Activated T-cell treated with anti-CD3 and anti-CD28 coated beads, Interleukin-2, amount 50 U/mL, for 1 hour (primary cell): ENCODE data around the gene ITPR3.

Experiments used
- DNase-seq: peaks from one replicate; pipeline ENCODE4 v3.0.0-alpha.2; 2020

Gene ITPR3

DNA sequence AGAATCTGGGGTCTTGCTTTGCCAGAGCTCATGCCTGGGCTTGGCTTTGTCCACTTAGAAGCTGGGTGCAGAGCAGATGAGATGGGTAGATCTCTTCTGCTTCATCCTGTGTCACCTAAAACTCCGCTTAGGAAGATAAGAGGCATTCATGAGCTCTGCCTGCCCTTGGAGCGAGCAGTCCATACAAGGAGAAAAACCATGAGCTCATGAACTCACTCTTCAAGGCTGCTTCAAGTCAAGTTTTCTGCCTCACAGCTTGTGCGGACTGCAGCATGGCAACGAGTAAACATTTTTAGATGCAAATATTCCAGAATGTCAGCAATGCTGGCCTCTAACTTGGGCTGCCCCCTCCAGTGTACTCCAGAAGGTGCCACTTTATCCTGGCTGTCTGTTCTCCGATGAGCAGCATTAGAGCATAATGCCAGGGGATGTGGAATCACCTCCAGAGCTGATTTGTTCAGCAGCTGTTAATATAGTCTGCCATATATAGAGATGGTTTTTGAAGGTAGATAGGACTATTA lies 101.0 kb downstream of the ITPR3 start:
- DNase-seq = no peak

DNA sequence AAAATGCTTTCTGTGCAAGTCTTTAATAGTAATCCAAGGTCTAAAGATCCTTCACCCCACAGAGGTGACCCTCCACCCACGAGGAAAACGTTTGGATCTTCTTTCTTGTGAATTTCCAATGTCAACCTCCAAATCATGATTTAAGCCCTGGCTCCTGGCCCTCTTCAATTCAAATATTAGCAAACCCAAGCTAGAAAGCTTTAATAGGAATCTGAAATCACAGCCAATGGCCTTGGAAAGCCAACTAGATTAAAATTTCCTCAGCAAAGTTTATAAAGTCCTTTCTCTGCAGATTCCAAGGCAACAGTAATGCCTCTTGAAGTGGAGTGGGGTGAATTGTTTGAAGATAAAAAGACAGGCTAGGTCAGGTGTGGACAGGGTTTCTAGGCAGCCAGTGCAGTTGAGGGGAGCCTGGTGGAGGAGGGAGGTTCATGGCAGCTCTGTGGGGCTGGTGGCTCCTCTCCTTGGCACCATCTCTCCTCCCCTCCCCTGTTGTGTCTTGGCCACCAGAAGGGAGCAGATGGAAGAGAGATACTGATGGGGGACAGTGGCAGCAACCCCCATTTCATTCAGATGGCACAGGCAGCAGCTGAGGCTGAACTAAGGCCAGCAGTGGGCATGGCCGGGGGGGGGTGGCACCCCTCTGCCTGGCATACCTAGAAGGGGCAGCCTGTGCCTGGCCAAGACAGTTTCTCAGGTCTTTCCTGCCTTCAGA lies 102.4 kb downstream of the ITPR3 start:
- DNase-seq = no peak

DNA sequence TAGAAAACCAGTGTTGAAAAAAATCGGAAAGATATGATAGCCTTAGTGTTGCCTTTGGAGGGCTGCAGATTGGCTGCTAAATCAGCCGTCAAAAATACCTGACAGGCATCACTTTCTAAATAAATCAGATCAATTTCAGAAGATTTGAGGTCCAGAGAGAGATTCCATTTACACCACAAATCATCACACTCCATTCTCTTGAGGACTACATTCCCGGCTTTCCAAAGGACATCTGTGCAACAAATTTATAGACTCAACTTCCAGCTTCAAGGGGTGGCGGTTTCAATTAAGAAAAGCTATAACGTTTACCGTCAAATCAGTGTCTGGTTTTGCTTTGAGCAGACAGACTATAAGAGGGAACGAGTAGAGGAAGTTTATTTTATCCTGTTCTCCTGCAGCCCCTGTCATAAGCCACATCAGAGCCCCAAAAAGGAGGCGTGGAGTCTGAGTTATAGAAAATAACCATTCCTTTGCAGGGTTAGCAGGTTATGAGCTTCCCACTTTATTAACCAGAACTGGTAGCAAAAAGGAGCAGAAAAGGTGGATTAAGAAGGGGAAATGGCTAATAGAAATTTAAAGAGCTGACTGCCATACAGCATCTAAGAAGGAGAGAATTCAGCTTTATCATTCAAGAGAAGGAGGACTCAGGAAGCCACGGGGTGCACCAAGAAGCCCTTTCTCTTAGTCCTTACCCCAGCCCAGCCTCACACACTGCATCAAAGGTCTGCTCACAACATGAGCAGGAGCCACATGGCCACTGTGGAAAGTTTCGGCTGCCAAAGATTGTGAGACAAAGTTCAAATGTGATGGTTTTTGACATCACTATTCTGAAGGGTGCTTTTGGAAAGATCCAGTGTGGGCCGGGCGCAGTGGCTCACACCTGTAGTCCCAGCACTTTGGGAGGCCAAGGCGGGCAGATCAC lies 103.2 kb downstream of the ITPR3 start:
- DNase-seq = no peak

DNA sequence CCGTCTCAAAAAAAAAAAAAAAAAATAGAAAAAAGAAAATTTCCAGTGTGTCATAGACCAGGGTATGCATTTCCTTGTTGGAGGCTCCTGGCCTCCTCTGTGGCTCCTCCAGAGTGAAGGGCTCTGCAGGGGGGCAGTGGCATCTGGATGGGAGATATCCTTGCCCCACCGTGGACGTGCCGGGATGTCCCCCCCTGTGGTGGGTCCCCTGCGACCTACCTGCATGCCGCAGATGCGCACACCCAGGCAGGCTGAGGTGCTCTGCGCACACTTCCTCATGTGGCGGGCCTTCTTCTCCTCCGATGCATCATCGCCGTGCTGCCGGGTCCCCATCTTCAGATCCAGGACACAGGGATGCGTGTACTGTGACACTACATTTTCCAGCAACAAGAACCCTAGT lies 104.1 kb downstream of the ITPR3 start:
- DNase-seq = no peak

DNA sequence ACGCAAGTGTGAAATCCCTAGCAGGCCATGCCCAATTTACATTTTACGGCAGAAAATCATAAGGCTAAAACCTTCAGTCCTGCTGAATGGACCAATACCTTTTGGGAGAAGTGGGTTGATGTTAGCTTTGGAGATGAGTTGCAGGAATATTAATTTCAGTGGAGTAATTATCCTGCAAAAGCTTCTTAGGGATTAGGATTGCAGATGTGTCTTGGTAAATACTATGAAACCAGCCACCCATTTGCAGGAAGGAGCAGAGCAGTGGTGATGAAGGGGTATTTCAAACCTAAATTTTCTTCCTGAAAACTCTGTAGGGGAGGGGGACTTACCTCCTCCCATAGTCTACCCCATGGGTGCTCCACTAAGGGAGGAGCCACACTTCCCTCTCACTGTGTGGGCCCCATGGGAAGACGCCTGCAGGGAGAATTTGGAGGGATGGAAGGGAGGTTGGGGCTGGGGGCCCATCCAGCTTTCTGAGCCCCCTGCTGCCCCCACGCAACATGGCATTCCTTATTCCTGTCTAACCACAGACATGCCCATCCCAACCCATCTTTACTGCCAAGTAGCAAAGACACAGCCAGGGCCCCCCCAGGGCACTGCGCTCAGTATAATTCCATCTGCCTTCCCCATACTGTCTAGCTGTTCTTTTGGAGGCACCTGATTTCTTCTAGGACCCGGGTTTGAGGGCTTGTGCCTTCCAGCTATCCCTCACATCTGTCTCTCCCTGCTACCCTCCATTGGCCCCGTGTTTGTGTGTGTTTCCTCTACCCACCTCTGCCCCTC lies 105.0 kb downstream of the ITPR3 start:
- no peak for DNase-seq

DNA sequence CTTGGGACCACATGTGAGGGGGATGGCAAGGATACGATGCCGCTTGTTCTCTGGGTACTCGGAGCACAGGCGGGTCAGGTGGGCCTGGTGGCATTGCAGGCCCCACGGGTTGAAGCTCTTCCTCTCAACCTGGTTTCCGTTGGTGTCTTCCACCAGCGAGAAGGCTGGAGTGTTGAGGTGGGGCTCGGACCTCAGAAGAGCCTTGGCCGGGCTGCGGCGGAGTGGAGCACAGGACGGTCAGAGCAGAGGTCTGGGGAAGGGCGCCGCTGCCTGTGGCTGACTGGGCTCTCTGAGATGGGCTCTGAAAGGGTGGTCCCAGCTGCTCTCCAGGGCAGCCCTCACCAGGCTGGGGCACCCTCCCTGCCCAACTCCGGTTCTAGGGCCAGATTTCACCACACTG lies 105.6 kb downstream of the ITPR3 start:
- DNase-seq = no peak

DNA sequence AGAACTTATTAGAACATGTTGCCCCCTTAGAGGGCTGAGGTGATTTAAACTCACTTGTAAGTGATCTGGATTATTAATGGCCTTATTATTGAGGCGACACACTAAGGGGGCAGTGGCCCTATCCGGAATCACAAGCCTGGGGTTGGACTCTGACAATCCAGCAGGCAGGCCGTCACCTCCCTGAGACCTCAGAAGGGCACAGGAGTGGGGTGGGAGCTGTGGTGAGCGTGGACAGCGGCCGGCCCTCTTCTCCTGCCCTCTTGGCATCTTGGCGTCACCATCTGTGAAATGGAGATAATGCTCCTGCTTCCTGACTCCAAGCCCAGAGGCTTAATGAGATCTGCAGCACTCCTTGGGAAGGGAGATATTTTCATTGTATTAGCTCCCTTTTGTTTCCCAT lies 106.0 kb downstream of the ITPR3 start:
- no peak for DNase-seq

DNA sequence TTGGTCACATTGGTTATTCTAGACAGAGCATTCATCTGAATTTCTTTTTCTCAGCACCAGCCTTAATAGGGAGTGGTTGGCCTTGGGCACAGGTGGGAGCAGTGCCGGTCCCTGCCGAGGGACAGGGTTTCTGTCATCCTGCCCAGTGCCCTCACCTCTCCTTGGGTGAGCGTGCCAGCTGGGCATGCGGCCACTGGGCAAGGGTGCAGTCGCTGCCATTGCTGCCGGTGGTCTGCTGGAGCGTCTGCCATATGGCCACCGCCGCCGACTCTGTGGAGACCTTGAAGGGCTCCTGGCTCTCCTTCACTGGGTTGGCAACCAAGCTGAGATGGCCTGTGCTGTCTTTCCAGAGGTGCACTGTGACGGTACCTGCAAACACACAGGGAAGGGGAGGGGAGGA lies 106.8 kb downstream of the ITPR3 start:
- no peak for DNase-seq

DNA sequence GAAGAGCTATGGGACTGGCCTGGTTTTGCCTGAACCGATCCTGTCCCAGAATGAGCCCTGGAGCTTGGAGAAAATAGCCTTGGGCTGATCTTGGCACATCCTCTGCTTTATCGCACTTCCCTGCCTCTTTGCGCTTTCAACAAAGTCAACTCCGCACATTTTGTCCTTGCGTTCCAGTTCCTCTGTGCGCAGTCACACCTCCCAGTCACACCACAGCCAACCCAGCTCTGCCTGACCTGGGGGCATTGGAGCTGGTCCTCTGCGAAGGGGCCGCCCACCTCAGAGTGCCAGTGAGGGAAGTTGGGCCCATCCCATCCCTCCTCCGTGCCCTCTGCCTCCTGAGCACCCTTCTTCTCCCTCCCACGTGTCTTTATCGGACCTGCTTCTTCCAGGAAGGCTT lies 107.3 kb downstream of the ITPR3 start:
- no peak for DNase-seq

DNA sequence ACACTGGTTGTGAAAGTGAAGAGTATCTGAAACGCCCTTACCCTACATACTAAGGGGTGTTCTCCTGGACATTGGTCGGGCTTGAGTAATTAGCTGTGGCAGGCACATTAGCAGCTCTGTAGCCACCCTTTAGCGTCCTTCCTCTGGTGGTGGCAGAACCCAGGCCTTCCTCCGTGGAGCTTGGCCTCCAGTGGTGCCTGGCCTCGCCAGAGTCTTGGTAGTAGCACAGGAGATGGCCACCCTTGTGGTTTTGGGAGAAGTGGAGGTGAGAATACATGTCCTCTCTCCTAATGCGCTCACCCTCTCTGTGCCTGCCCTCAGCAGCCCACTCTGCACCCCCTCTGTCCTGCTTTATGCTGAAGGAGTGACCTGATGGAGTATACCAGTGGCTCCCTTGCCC lies 107.9 kb downstream of the ITPR3 start:
- no peak for DNase-seq

DNA sequence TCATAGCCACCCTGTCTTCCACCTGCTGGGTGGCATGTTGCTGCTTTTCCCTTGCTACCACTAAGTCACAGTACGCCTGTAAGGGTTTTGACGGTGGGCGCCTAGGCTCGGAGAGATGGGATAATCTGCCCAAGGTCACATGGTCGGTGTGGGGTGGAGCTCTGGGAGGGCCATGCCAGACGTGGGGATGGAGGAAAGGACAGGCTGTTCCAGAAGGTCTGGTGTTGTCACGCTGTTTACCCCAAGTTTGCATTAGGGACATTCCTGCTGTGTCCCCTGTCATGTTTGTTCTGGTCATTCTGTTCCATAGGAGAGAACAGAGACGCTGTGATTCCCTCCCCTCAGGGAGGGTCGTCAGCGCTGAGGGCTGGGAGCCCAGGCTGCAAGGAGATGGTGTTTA lies 109.5 kb downstream of the ITPR3 start:
- DNase-seq = no peak

DNA sequence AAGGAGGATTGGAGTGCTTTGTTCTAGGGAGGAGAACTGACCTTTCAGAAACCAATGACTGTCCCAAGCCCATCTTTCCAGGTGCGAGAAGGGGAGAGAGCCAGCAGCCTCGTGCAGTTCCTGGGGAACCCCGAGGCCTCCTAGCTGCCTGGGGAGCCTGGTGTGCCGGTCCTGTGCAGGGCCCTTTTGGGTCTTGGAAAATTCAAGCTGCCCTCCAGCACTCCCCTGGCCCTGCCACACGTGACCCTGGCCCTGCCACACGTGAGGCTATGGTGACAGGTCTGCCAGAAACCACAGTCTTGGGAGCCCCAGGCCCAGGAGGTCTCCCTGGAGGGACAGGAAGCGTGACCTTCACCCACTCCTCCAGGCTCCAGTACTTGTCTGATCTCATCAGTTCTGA lies 109.9 kb downstream of the ITPR3 start:
- DNase-seq = no peak

DNA sequence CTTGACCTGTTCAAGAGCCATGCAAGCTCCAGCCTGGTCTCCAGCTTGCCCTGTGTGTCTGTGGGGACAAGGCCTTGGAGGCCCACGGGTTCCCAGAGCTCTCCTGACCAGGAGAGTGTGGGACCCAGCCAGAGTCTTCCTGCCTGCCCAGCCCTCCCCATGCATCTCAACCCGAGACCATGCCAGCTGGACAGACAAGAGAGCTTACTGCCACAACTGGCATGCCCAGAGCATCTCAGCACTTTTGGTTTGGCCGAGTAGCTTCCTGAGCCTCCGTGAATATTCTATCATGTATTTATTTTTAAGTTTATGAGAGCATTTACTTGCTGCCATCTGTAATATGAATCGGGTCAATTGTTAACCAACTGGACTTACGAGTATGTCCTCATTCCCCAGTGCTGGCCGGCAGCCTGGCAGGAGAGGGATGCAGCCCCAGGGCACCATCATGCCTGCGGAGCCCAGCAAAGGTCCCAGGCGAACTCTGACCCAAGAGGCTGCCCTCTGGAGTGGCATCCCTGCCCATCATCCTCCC lies 110.7 kb downstream of the ITPR3 start:
- DNase-seq = no peak

DNA sequence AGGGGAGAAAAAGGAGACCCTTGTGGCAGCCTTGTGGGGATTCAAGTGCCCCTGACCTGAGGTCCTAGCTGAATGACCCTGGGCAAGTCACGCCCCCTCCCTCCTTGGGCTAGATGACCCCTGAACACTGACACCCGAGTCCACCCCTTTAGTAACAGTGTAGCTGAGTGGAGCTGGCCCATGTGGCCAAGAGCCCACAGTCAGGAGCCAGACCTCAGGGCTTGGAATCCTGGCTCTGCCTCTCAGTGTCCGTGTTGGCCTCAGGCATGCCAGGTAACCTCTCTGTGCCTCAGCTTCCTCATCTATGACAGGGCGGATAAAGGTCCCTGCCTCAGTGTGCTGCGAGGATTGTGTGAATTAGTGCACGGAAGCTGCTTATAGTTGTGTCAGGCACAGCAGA lies 111.3 kb downstream of the ITPR3 start:
- no peak for DNase-seq

DNA sequence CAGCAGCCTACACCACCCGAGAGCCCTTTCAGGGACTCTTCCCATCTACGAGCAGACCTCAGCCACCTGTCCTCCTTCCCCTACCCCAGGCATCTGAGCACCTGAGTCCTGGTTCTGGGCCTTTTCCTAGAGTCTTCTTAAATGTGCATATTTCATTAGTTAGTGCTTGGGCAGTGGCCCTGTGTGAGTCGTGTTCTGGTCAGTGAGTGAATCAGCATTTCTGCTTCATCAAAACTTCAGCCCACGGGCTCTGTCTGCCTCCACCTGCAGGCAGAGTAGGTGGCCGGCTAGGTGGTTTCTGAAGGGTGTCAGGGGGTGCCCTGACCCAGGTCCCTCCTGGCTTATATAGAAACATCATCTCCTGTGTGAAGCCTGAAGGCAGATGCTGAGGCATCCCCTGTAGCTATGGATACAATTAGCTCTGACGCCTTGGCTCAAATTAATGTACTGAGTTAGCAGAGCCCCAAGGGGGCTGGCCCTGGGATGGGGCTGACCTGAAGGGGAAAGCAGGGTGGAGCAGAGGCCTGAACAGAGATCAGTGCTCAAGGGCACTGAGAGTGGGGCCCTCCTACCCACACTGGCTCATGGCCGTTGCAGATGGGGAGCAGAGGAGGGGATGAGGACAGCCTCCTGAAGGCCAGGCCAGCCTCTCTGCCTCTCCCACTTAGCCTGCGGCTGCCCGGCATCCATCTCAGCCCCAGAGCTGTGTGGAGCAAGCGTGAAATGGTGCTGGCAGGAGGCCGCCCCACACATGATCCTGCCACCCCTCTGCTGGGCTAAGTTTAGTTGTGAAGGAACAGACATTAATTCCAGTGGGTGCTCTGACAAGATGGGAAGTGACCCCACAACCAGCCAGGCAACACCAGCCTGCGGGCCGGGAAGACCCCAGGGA lies 111.9 kb downstream of the ITPR3 start:
- DNase-seq = no peak

DNA sequence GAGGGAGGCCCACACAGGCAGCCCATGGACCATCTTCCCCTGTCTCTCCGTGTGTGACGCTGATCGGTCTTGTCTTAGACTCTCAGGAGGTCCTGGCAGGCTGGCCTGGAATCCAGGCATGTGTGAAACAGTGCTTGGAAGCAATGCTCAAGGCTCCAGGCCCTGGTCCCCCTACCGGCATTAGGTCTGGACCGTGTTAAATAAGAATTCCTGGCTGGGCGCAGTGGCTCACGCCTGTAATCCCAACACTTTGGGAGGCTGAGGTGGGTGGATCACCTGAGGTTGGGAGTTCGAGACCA lies 112.5 kb downstream of the ITPR3 start:
- DNase-seq = no peak

DNA sequence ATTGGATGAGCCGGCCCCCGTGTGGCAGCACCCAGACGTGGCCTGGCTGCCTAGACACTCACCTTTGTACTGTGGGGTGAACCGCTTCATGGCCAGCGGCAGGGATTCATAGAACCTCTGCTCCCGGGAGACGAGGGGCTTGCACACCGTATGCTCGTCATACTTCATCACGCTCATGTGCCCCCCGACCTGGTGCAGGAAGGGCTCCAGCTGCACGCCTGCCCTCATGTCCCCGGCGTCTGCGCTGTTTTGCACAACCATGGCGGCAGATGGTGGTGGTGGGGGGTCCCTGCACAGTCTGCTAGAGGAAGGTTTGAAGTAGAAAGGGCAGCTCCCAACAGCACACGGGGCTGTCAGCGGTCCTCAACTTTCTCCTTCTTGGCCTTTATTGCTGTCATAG lies 114.1 kb downstream of the ITPR3 start:
- no peak for DNase-seq

DNA sequence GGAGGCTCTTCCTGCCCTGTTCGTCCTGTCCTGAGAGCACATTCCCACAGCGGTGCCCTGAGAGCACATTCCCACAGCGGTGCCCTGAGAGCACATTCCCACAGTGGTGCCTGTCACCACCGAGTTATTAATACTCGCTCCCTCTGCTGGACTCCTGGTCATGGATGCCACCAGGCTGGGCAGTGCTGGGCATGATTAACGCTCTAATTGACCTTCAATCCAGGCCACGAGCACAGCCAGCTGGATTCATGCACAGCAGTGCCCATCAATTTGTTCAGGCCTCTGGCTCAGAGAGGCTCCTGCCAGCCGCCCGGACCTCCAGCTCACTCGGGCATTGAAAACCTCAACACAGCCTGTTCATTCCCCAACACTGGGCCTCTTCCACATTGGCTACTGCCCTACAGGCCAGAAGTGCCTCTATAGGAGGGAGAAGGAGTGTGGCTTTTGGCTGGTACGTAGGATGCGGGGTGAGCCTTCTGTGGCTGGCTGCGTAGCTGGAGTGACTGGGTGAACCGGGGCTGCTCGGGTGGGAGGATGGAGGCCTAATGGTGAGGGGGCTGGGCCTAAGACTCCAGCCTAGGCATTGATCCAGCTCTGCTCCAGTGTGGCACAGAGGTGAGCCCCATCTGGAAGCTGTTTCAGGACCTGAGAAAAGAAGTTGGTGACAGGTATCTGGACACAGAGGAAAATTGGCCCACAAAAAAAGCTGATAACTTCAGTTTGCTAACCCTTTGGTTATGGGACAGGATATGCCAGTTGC lies 116.3 kb downstream of the ITPR3 start:
- no peak for DNase-seq

DNA sequence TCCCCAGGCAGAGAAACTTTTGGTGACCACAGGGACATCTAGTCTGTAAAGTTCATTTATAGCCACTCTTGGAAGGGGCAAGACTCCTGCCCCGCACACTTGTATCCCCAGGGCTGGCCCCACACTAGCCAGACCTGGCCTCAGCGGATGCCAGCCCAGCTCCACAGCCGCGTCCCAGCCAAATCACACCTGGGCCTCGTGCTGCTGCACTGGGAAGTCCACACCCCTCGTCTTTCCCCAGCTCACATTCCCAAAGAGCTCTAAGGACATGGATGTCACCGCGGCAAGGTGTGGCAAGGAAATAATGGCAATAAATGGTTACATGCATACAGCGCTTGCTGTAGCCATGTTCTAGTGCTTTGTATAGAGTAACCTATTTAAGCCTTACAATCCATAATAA lies 117.0 kb downstream of the ITPR3 start:
- DNase-seq = no peak

DNA sequence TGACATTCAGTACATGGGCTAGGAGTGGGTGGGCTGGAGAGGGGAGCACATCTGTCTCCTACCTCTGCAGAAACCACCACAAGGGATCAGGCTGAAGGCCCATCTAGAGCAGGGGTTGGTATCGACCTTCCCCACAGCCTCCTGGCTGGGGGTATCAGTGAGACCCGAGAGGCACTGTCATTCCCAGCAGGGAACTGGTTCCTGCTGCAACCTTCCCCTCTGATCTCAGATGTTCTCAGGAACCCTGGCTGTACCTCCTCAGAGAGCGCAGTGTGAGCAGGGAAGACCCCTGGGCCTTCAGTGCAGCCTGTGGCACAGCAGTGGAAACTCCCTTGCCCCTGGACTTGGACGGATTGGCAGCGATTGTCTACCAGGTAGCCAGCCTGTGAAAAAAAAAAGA lies 117.8 kb downstream of the ITPR3 start:
- no peak for DNase-seq

DNA sequence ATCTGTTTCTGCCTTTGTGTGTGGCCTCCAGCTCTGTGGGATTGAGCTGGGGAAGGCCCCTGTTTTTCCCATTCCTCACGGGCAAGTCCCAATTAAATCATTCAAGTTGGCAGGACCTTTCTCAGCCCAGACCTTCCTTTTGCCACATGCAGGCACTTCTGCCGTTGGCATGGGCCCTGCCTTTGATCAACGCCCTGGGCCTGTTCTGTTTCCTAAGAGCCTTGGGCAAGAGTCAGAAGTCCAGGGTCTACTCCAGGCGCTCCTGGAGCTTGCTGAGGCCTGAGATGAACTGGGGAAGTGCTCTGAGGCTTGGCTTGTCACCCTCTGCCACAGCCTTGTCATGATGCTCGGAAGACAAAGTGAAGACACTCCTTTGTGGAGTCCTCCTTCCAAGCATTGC lies 118.4 kb downstream of the ITPR3 start:
- no peak for DNase-seq

DNA sequence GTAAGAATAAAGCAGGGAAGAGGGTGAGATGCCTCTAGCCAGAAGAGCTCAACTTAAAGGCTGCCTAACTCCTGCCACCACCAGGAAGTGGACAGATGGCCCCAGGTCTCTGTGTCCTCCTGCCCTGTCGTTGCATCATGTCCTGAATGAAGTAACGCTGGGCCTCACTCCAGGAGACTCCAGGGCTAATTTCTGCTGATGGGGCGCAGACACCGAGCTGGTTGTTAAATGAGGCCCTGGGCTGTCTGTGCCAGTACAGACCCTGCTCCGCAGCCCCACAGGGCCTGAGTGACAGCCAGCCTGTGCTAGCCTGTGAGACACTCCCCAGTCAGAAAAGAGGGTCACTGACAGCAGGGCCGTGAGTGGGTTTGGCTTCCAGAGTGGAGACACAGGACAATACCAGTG lies 119.1 kb downstream of the ITPR3 start:
- DNase-seq = no peak
